ENCODE measurements around the gene NRXN3. TPM values are rescaled to one million over a fixed set of nuclear protein-coding genes. Genes with fewer than 3 reads are reported as not detected.

The NRXN3 gene
- polyA plus RNA-seq, 6 donors from 2014 or later = not detected

DNA sequence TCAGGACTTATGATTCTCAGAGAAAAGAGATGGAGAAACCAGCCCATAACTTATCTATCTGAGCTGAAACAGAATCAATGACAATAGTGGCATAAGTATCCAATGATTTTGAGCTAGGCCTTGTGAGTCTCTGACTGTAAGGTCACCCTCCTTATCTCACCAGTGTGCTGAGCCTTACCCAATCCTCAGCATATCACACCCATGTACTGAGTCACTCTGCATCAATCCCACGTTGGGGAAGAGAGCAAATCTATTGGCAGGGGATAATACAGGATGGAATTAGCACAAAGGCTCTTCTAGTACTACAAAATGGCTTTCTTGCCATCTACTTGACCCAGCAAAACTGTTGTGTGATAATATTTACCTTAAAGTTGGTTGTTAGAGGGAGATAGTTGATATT, 997.8 kb downstream of the NRXN3 start:
- Mint-ChIP-seq H3K27ac (no peak overlapping the region), H3K4me1 (no peaks in the 10 kb centered on the region), H3K36me3 (no peaks in the 10 kb centered on the region), H3K9me3 (peaks cover 0 to 18% (median 4%) of the 10 kb centered on the region in 7 donors), H3K27me3 (no peaks in the 10 kb centered on the region), H3K4me3 (no peak overlapping the region)
- no peak for DNase-seq
- ATAC-seq (ENCODE audit: low read depth in 2 of 2) = no peak

DNA sequence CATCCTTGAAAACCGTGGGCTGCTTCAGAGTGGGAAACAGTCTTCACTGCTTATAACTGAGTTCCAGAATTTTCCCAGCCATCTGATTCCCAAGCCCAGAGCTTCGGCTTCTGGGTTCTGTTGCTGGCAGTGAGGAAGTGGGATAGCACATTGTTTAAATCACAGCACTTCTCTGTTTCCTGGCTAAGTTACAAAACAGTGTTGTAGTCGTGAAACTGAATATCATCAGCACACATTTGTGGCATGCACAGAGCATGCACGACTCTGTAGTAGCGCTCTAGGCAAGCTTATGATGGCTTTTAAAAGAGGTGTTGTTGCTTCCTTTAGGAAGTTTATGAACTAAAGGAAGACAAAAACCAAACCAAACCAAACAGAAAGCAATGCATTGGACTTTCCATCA, 1005.5 kb downstream of the NRXN3 start:
- Mint-ChIP-seq H3K27me3 (no peaks in the 10 kb centered on the region), H3K9me3 (peaks cover 0 to 10% (median 0%) of the 10 kb centered on the region in 7 donors), H3K36me3 (no peaks in the 10 kb centered on the region), H3K4me1 (no peaks in the 10 kb centered on the region), H3K4me3 (no peak overlapping the region), H3K27ac (no peak overlapping the region)
- DNase-seq = no peak
- ATAC-seq (ENCODE audit: low read depth in 2 of 2) = no peak

DNA sequence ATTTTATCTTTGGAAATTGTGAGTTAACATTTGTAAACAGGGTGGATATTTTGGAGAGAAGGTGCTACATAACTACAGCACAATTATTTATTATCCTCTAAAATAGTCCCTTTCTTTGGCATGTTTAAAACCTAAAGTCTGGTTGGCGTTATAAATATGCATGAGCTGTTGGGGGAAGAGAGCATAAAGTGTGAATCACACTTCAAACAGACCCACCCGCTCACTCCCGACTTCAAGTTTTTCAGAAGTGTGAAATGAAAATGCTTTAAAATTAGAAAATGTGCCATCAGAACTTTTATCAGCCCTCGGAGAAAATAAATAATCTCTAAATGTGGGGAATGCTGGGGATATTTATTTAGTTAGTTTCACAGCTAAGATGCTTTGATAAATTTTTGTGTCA, 1006.9 kb downstream of the NRXN3 start:
- no peak for ATAC-seq (ENCODE audit: low read depth in 2 of 2)

DNA sequence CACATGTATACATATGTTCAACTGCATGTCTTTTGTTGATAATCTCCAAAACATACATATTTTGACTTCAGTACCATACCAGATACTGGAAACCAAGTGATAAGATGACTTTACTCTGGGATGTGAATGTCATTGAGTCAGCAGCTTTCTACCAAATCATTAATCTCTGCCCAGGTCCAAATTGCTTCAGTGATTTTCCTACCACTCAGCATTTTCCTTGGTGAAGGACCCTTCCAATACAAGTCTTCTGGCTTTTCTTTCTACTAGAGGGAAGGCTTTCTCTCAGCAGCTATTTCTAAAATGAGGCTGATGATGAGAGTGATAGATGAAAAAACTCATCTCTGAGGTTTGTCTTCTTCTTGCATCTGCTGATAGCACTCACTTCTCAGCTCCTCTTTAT, 1008.5 kb downstream of the NRXN3 start:
- ATAC-seq (ENCODE audit: low read depth in 2 of 2) = no peak
- Mint-ChIP-seq H3K27me3 (no peaks in the 10 kb centered on the region), H3K4me1 (no peaks in the 10 kb centered on the region), H3K27ac (no peak overlapping the region), H3K4me3 (no peak overlapping the region), H3K36me3 (no peaks in the 10 kb centered on the region), H3K9me3 (peaks cover 0 to 10% (median 0%) of the 10 kb centered on the region in 7 donors)
- DNase-seq = no peak

More for the DNA sequence above, 1006.9 kb downstream of the NRXN3 start:
- no peaks in the 10 kb centered on the region for H3K4me1 Mint-ChIP-seq
- H3K27ac Mint-ChIP-seq = no peak overlapping the region
- H3K27me3 Mint-ChIP-seq = no peaks in the 10 kb centered on the region
- H3K4me3 Mint-ChIP-seq = no peak overlapping the region
- H3K36me3 Mint-ChIP-seq = no peaks in the 10 kb centered on the region
- DNase-seq = no peak
- peaks cover 0 to 10% (median 0%) of the 10 kb centered on the region in 7 donors for H3K9me3 Mint-ChIP-seq

DNA sequence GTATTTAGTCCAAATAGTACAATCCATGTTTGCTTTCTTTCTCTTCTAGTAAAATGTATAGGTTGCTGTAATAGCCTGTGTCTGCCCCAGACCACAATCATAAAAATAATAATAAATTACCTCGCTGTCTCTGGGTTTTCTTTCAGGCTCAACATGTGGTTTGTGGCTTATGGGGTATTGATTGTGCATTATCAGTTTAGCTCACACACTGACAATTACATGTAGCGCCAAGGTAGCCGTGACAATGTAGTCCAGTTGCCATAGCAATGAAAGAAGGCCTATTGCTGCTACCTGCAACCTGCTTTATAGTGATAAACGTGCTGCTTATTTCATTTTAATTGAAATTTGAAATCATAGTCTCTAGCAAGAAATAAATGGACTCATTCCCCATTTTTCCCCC, 1009.8 kb downstream of the NRXN3 start:
- Mint-ChIP-seq H3K4me1 (no peaks in the 10 kb centered on the region), H3K4me3 (no peak overlapping the region), H3K9me3 (peaks cover 0 to 5% (median 0%) of the 10 kb centered on the region in 7 donors), H3K27ac (no peak overlapping the region), H3K36me3 (no peaks in the 10 kb centered on the region), H3K27me3 (no peaks in the 10 kb centered on the region)
- ATAC-seq (ENCODE audit: low read depth in 2 of 2) (no peak), DNase-seq (no peak)

DNA sequence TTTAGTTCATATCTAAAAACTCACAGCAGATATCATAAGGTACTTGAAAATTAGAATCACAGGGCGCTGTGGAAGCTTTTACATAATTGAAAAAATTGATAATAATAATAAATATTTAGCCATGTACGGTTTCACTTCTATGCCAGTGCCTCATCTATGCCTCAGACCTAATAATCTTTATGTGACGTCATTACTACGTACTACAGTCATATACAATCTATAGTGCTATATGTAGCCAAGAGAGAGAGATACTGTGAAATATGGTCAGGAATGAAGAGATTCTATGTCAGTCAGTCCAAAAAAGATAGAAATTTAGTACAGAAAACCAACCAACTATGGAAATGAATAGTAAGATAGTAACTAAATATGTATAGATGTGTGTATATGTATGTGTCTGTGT, 1010.5 kb downstream of the NRXN3 start:
- Mint-ChIP-seq H3K27ac (no peak overlapping the region), H3K4me3 (no peak overlapping the region), H3K27me3 (no peaks in the 10 kb centered on the region), H3K4me1 (no peaks in the 10 kb centered on the region), H3K36me3 (no peaks in the 10 kb centered on the region), H3K9me3 (peaks cover 0 to 5% (median 0%) of the 10 kb centered on the region in 7 donors)
- DNase-seq (no peak), ATAC-seq (ENCODE audit: low read depth in 2 of 2) (no peak)

DNA sequence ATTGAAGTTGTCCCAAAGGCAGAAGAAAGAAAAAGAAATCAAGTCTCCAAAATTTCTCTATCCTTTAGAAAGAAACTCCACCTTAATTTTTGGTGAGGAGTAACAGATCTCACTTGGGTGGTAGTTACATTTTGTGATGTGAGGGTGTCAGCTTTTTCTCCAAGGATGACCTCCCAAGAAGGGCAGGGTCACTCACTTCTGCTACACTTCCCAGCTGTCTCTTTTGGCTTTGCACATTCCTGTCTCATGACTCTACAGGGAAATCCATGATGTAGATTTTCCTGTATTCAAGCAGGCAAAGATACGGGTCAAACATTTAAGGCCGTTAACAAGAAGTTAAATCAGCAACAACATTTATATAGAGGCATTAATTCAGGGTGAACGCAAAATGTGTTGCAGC, 1016.4 kb downstream of the NRXN3 start:
- H3K36me3 Mint-ChIP-seq = no peaks in the 10 kb centered on the region
- no peak for ATAC-seq (ENCODE audit: low read depth in 2 of 2)
- no peak overlapping the region for H3K4me3 Mint-ChIP-seq
- no peaks in the 10 kb centered on the region for H3K4me1 Mint-ChIP-seq
- DNase-seq = no peak
- H3K27me3 Mint-ChIP-seq = no peaks in the 10 kb centered on the region
- no peak overlapping the region for H3K27ac Mint-ChIP-seq
- H3K9me3 Mint-ChIP-seq = peaks cover 0 to 5% (median 0%) of the 10 kb centered on the region in 7 donors

DNA sequence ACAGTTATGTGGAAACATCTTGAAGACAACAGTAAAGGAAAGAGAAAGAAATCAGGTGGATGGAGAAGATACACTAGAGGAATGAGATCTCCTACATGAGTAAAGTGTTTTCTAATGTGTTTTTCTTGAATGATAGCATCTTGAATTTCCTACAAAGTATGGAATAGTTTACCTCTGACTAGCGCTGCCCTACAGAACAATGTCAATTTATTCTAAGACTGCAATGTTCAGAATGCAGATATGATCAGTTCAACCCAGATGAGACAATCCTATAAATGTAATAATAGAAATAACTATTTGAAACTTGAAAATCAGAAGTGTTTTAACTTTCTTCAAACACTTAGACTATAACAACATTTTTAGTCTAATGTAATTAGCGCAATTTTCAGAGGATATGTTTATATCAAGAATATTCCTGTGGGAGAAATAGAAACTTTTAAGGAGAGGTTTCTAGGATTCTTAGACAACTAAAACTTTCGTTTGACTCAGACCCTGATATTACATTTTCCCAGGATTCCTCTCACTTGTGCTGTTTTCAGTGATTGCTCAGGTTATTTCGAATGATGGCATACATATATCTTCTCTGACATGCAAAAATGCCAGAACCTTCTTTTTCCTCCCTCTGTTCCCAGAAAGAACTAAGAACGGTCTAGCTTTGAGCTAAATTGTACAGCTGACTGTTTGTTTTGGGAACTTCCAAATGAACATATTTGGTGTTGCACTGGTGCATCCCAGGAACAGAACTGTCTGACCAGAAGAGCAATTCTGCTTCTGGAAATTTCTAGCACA, 1023.7 kb downstream of the NRXN3 start:
- Mint-ChIP-seq H3K27ac (no peak overlapping the region), H3K4me1 (no peaks in the 10 kb centered on the region), H3K36me3 (no peaks in the 10 kb centered on the region), H3K27me3 (no peaks in the 10 kb centered on the region), H3K9me3 (peaks cover 0 to 5% (median under 1%) of the 10 kb centered on the region in 7 donors), H3K4me3 (no peak overlapping the region)
- ATAC-seq (ENCODE audit: low read depth in 2 of 2) (no peak), DNase-seq (no peak)

DNA sequence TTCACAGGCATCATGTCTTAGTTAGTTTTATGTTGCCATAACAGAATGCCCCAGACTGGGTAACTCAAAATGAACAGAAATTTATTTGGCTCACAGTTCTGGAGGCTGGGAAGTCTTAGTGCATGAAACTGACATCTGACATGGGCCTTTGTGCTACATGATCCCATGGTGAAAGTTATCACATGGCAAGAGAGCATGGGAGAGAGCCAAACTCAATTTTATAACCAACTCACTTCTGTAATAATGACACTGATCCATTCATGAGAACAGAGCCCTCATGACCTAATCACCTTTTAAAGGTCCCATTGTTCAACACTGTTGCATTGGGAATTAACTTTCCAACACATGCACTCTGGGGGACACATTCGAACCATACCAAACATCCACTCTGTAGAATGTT, 1026.0 kb downstream of the NRXN3 start:
- ATAC-seq (ENCODE audit: low read depth in 2 of 2) (no peak), DNase-seq (no peak)
- H3K36me3 Mint-ChIP-seq = no peaks in the 10 kb centered on the region
- no peak overlapping the region for H3K27ac Mint-ChIP-seq
- H3K9me3 Mint-ChIP-seq = peaks cover 2 to 12% (median 3%) of the 10 kb centered on the region in 7 donors
- H3K4me3 Mint-ChIP-seq = no peak overlapping the region
- no peaks in the 10 kb centered on the region for H3K4me1 Mint-ChIP-seq
- no peaks in the 10 kb centered on the region for H3K27me3 Mint-ChIP-seq

DNA sequence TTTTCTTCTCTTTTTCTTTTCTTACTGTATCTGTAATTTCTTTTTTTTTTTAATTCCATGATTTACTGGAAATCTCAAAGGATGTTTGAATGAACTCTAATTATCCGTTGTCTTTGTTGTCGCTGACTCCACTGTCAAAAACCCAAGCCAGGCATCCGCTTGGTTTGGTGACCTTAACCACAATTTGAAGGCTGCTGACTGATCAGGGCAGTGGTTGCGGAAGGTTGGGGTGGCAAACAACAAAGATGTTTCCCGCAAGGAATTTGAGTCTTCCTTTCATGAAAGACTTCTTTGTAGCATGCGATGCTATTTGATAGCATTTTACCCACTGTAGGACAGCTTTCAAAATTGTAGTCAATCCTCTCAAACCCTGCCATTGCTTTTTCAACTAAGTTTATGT, 1027.3 kb downstream of the NRXN3 start:
- Mint-ChIP-seq H3K4me3 (no peak overlapping the region), H3K36me3 (no peaks in the 10 kb centered on the region), H3K27me3 (no peaks in the 10 kb centered on the region), H3K9me3 (peaks cover 0 to 13% (median 3%) of the 10 kb centered on the region in 7 donors), H3K4me1 (no peaks in the 10 kb centered on the region), H3K27ac (no peak overlapping the region)
- ATAC-seq (ENCODE audit: low read depth in 2 of 2) = no peak
- DNase-seq = no peak

DNA sequence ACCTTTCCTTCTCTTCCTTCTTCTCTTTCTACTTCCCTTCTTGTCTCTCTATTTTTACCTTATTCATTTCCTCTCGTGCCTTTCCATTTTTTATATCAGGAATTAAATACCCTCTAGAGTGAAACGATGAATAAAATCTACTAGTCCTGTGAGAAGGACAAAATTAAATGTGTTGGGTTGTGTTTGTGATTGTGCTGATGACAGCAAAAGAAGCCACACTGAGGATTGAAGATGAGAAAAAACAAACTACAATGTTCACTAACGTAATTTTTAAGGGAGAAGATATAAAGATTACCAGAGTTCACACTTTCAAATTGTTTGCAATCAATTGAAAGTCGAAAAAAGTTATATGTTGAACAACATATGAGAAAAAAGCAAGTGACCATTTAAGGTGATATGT, 1029.0 kb downstream of the NRXN3 start:
- Mint-ChIP-seq H3K27ac (no peak overlapping the region), H3K27me3 (no peaks in the 10 kb centered on the region), H3K9me3 (peaks cover 2 to 20% (median 4%) of the 10 kb centered on the region in 7 donors), H3K36me3 (no peaks in the 10 kb centered on the region), H3K4me1 (no peaks in the 10 kb centered on the region), H3K4me3 (no peak overlapping the region)
- DNase-seq (no peak), ATAC-seq (ENCODE audit: low read depth in 2 of 2) (no peak)

DNA sequence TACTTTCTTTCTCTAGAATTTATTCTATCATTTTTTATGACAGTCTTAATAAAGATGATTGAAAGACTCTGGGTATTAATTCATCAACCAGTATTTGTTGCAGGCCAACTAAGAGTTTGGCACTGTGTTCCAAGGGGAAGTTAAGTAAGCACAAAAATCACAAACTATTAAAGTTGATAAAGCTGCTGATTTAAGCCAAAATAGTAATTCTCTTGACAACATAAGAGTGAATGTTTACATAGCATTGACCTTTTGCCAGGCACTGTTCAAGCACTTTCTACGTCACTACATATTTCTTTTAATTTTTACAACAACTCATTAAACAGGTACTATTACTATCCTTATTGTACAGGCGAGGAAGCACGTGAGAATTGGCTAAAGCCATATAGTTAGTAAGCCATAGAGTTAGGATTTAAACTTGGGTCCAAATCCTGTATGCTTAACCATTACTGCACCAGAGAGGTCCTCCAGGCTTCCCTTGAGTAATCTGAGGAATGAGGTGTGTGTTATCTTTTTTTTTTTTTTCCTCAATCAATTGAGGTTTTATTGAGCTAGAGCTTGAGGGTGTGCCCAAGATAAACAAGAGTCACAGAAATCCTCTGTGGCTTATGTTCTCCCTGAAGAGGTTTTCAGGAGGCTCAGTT, 1031.5 kb downstream of the NRXN3 start:
- Mint-ChIP-seq H3K4me1 (no peaks in the 10 kb centered on the region), H3K27ac (no peak overlapping the region), H3K27me3 (no peaks in the 10 kb centered on the region), H3K4me3 (no peak overlapping the region), H3K9me3 (peaks cover 2 to 20% (median 4%) of the 10 kb centered on the region in 7 donors), H3K36me3 (no peaks in the 10 kb centered on the region)
- DNase-seq (no peak), ATAC-seq (ENCODE audit: low read depth in 2 of 2) (no peak)

DNA sequence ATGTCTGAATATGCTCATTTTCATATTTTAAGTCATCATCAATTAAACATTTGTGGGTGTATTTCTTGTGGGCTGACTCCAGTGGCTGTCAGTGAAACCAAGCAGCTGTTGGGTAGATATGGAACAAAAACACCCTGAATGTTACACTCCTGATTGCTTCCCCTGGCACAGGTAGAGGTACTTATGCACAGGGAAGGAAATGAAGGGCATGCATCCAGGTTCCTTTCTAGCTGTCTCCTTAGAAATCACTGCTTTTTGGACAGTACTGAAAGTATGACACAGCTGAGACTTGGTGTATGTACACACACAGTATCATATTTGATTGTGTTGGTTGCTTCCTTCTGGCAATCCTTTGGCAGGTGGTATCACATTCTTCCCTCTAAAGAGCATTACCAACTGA, 1034.4 kb downstream of the NRXN3 start:
- no peaks in the 10 kb centered on the region for H3K4me1 Mint-ChIP-seq
- H3K36me3 Mint-ChIP-seq = no peaks in the 10 kb centered on the region
- no peaks in the 10 kb centered on the region for H3K27me3 Mint-ChIP-seq

DNA sequence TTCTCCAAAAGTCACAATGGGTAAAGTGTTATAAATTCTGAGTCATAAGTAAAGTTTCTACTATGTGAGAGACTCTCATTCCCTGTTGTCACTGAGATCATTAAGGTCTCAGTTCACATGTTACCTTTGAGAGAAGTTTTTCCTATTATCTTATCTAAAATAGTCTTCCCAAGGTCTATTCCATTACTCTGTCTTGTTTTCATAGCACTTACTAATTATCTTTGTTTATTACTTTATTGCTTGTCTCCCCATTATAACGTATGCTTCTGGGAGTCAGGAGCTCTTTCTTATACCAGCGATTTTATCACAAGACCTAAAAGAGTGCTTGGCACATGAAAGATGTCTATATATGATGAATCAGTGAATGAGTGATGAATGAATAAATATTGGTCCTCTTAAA, 1039.2 kb downstream of the NRXN3 start:
- no peak for DNase-seq
- ATAC-seq (ENCODE audit: low read depth in 2 of 2) = no peak
- Mint-ChIP-seq H3K27me3 (no peaks in the 10 kb centered on the region), H3K4me3 (no peak overlapping the region), H3K36me3 (no peaks in the 10 kb centered on the region), H3K4me1 (no peaks in the 10 kb centered on the region), H3K9me3 (peaks cover 0 to 5% (median 0%) of the 10 kb centered on the region in 7 donors), H3K27ac (no peak overlapping the region)

More for the DNA sequence above, 1034.4 kb downstream of the NRXN3 start:
- peaks cover 0 to 20% (median 7%) of the 10 kb centered on the region in 7 donors for H3K9me3 Mint-ChIP-seq
- no peak overlapping the region for H3K27ac Mint-ChIP-seq
- no peak overlapping the region for H3K4me3 Mint-ChIP-seq
- DNase-seq (no peak), ATAC-seq (ENCODE audit: low read depth in 2 of 2) (no peak)

All from naive B cell (primary cell).